GM20000 (cell line): Measurements from ENCODE around the gene COMMD9.

ENCODE experiments used
- DNase-seq: peaks from one replicate; pipeline ENCODE4 v3.0.0; 2012; ENCODE audit warnings: low spot score
- CTCF ChIP-seq: IDR thresholded peaks from 2 replicates; pipeline ENCODE4 v1.5.1; 2012; ENCODE audit warnings: mild to moderate bottlenecking, control low read depth; ENCODE audit errors: extremely low read depth, missing control alignments

COMMD9 gene

GRCh38 chr11:36249246-36249645 is 40.0 kb downstream of the COMMD9 start:
- TF ChIP-seq CTCF = no peak
- peak; percentile 14 for DNase-seq

GRCh38 chr11:36248436-36248835 is 40.8 kb downstream of the COMMD9 start:
- no peak for DNase-seq
- TF ChIP-seq CTCF = no peak

- no peak for DNase-seq
- no peak for TF ChIP-seq CTCF
Observed at GRCh38 chr11:36247493-36247892, 41.7 kb downstream of the COMMD9 start.

GRCh38 chr11:36243641-36244040 is 45.6 kb downstream of the COMMD9 start:
- no peak for DNase-seq
- no peak for TF ChIP-seq CTCF

- TF ChIP-seq CTCF = no peak
- DNase-seq = no peak
Observed at GRCh38 chr11:36241497-36241896, 47.7 kb downstream of the COMMD9 start.

GRCh38 chr11:36240801-36241200 is 48.4 kb downstream of the COMMD9 start:
- DNase-seq = no peak

GRCh38 chr11:36240173-36240572 is 49.1 kb downstream of the COMMD9 start:
- DNase-seq = no peak
- TF ChIP-seq CTCF = no peak

More at GRCh38 chr11:36240801-36241200, 48.4 kb downstream of the COMMD9 start:
- TF ChIP-seq CTCF = no peak
